Measurements from ENCODE around the gene BARX1. TPM values are rescaled to one million over a fixed set of nuclear protein-coding genes. Genes with fewer than 3 reads are reported as not detected.

Gene BARX1
- total RNA-seq, 1 donor from 2014 or later: not detected

DNA sequence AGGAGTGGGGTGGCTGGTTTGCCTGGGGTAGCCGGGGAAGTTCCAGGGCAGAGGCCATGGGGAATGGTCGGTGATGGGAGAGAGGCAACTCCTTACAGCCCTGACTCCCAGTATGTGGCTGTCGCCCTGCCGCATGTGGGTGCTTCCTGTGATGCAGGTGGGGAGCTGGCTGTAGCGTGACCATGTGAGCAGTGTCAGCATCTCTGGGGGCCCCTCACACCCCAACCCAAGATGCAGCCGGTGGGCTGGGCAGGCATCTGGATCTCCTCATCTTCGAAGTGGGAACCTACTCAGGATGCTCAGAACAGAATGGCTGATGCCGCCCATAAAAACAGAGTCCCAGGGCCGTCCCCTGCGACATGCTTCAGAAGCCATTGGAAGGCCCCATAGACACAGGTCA is 45.0 kb downstream of the BARX1 start:
- no peaks in the 10 kb centered on the region for H3K36me3 Mint-ChIP-seq

DNA sequence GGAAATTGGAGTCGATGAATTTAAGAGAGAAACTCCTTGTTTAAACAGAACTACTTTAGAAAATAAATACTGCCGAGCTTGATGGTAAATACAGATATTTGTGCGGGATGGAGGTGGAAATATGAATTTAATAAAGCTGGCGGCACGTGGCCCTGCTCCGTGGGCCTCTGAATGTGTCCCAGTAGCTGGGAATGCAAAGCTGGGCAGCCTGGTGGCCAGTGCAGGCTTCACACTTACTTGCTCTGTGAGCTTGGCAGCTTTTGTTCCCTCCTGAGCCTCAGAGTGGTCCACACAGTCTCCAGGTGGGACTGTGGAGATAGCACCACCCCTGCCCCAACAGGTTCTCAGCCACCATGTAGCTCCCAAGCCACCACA is 45.9 kb downstream of the BARX1 start:
- no peak overlapping the region for H3K4me3 Mint-ChIP-seq
- no peak for DNase-seq (ENCODE audit: low spot score in 2 of 2, unreplicated experiment in 2 of 2)
- no peaks in the 10 kb centered on the region for H3K36me3 Mint-ChIP-seq
- no peaks in the 10 kb centered on the region for H3K9me3 Mint-ChIP-seq
- peaks cover 23% of the 10 kb centered on the region for H3K4me1 Mint-ChIP-seq
- H3K27ac Mint-ChIP-seq: no peak overlapping the region
- H3K27me3 Mint-ChIP-seq (ENCODE audit: low read depth): peaks cover 21% of the 10 kb centered on the region
- TF ChIP-seq, protein P1, sequence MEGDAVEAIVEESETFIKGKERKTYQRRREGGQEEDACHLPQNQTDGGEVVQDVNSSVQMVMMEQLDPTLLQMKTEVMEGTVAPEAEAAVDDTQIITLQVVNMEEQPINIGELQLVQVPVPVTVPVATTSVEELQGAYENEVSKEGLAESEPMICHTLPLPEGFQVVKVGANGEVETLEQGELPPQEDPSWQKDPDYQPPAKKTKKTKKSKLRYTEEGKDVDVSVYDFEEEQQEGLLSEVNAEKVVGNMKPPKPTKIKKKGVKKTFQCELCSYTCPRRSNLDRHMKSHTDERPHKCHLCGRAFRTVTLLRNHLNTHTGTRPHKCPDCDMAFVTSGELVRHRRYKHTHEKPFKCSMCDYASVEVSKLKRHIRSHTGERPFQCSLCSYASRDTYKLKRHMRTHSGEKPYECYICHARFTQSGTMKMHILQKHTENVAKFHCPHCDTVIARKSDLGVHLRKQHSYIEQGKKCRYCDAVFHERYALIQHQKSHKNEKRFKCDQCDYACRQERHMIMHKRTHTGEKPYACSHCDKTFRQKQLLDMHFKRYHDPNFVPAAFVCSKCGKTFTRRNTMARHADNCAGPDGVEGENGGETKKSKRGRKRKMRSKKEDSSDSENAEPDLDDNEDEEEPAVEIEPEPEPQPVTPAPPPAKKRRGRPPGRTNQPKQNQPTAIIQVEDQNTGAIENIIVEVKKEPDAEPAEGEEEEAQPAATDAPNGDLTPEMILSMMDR (IDR thresholded peaks at IDR 0.05; ENCODE audit: unreplicated experiment): no peak

More for the DNA sequence above, 45.0 kb downstream of the BARX1 start:
- H3K27me3 Mint-ChIP-seq (ENCODE audit: low read depth): peaks cover 26% of the 10 kb centered on the region
- peaks cover 23% of the 10 kb centered on the region for H3K4me1 Mint-ChIP-seq
- no peak overlapping the region for H3K27ac Mint-ChIP-seq
- H3K4me3 Mint-ChIP-seq: no peak overlapping the region
- H3K9me3 Mint-ChIP-seq: no peaks in the 10 kb centered on the region
- TF ChIP-seq, protein P1 (IDR thresholded peaks at IDR 0.05; ENCODE audit: unreplicated experiment): no peak
- DNase-seq (ENCODE audit: low spot score in 2 of 2, unreplicated experiment in 2 of 2): no peak

DNA sequence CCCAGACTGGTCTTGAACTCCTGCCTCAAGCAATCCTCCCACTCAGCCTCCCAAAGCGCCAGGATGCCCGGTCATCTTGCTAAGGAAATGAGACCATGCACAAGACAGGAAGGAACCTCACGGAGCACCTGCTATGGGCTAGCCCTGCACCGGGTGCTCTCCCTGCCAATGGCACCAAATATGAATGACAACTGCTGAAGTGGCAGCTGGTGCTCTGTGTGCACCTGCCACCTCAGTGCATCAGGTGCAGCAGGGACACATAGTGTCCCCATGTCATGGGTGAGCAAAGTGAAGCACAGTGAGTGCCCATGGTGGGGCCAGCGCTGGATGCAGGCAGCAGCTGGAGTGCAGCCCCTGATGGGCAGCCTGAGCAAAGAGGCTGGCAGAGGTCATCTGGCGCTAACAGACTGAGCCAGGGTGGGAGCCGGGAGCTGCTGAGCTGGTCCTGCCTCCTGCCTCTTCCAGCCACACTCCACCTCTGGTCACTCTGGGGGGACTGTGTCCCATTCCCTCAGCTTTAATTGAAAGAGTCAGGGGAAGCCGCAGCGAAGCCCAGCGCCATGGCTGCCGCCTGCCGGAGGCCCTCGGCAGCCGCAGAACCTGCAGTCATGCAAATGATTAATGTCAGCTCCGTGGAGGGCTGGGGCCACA is 46.4 kb downstream of the BARX1 start:
- Mint-ChIP-seq H3K27me3 (ENCODE audit: low read depth) (peaks cover 23% of the 10 kb centered on the region), H3K4me3 (no peak overlapping the region), H3K4me1 (peaks cover 23% of the 10 kb centered on the region)

DNA sequence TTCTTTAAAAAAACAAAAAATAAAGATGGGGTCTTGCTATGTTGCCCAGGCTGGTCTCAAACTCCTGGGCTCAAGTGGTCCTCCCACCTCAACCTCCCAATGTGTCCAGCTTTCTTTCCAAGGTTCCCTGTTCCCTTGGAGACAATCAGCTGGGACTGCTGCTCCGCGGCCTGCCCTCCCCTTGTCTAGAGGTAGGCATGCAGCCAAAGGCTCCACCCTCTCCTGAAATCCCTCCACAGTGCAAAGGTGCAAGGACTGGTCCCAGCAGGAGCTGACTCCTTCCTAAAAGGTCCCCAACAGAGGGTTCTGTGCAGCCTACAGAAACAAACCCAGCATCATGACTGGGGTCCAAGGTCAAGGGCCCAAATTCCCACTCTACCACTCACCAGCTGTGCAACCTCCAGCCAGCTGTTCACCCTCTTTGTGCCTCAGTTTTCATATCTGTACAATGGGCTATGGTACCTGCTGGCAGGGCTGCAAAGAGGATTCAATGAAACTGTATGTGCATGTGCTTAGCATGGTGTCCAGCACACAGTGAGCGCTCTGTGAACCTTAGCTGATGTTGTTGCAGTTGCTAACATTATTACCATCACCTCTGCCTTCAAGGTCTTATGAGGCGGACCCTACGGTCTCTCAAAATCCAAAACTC is 47.5 kb downstream of the BARX1 start:
- H3K4me1 Mint-ChIP-seq: peaks cover 21% of the 10 kb centered on the region
- H3K4me3 Mint-ChIP-seq: no peak overlapping the region
- DNase-seq (ENCODE audit: low spot score in 2 of 2, unreplicated experiment in 2 of 2): no peak
- TF ChIP-seq, protein P1 (IDR thresholded peaks at IDR 0.05; ENCODE audit: unreplicated experiment): no peak
- peaks cover 23% of the 10 kb centered on the region for H3K27me3 Mint-ChIP-seq (ENCODE audit: low read depth)
- no peaks in the 10 kb centered on the region for H3K36me3 Mint-ChIP-seq
- H3K9me3 Mint-ChIP-seq: no peaks in the 10 kb centered on the region
- H3K27ac Mint-ChIP-seq: no peak overlapping the region

More for the DNA sequence above, 46.4 kb downstream of the BARX1 start:
- Mint-ChIP-seq H3K9me3 (no peaks in the 10 kb centered on the region), H3K27ac (no peak overlapping the region), H3K36me3 (no peaks in the 10 kb centered on the region)
- DNase-seq (ENCODE audit: low spot score in 2 of 2, unreplicated experiment in 2 of 2): no peak
- TF ChIP-seq, protein P1 (IDR thresholded peaks at IDR 0.05; ENCODE audit: unreplicated experiment): no peak

DNA sequence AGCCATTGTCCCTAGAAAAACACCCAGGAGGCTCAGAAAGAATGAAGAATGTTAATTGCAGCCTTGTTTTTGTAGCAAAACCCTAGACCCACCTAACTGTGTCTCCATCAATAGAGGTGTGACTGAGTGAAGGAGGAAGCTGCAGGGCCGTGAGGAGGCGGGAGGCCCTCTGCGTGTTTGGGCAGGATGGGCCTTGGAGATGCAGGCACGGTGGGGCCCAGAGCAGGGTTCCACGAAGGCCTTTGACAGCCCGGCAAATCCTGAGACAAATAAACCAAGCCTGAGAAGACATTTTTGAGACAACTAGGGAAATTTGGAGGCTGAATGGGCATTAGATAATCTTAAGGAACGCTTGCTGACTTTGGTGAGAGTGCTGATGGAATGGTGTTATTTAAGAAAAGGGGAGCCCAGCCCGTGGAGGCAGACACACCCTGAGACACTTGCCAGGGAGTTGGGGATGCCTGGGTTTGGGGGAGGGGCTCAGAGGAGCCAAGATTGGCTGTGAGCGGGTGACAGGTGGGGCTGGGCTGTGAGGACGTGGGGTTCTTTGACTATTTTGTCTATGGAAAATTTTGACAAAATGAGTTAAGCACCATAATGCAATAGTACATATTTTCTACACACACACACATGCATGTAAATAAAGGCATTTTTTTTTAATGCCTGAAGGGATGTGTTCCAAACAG is 48.8 kb downstream of the BARX1 start:
- H3K4me3 Mint-ChIP-seq: no peak overlapping the region
- TF ChIP-seq, protein P1 (IDR thresholded peaks at IDR 0.05; ENCODE audit: unreplicated experiment): no peak
- H3K27ac Mint-ChIP-seq: no peak overlapping the region
- H3K9me3 Mint-ChIP-seq: no peaks in the 10 kb centered on the region
- no peaks in the 10 kb centered on the region for H3K36me3 Mint-ChIP-seq
- peaks cover 12% of the 10 kb centered on the region for H3K4me1 Mint-ChIP-seq
- peaks cover 23% of the 10 kb centered on the region for H3K27me3 Mint-ChIP-seq (ENCODE audit: low read depth)
- no peak for DNase-seq (ENCODE audit: low spot score in 2 of 2, unreplicated experiment in 2 of 2)

All from mesothelial cell of epicardium (in vitro differentiated cells).